ENCODE results near the gene FADS3.
A peak's percentile ranks its signal among the peaks of the same experiment; 100 is the strongest.

FADS3 gene

DNA sequence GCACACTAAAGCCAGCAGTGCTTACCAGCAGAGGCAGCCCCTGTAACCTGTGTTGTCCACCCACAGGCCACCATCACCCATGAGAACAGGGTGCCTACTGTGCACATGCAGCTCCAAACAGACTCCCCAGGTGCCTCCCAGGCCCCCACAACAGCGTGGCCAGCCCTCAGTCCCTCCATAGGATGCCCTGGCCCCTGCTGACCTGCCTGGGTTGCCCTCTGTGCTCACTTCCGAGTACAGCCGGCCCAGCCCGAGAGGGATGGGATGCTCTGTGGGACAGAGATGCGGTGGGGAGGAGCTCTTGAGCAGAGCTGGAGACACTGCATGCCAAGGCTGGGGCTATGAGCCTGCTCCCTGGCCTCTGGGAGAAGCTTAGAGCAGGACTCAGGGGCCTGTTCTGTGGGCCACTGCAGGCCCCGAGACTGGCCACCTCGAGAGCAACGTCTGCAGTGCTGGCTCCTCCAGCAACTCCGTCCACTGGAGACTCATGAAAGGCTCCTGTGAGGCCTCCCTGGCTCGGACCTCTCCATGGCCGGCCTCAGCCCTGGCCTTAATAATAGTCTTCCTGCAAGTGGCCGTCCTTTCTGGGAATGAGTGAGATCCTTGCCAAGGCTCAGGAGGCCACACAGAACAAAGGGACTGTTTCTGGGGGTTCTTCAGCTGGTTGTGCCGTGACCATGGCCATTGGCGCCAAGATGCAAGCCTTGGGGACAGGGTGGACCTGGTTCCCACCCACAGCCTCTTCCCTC, 36.2 kb downstream of the FADS3 start:
- DNase-seq = no peak

DNA sequence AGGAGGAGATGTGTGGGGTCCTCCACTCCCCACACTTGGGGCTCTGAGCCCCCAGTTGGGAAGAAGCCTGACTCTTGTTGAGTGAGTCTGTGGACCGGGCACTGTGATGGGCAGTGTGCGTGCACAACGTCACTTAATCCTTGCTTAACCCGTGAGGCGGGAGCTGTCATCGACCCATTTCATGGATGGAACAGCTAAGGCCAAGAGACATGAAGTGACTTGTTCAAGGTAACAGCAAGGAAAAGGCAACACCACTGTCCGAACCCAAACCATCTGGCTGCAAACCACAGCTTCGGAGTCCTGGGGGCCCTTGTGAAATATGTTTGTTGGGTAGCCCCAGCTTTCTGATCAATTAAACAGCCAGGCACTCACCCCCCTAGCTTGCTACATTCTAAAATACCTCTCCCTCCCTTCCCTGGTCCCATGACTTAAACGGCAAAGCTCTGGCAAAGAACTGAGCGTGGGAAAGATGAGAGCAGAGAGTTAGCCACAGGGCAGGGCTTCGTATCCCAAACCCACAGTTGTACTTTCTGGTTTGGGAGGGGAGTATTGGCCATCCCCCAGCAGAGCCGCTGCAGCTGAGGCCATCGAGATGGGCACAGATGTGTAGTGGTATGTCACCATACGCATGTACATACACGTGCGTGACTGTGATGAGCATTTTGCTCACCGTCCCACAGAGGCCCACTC, 37.0 kb downstream of the FADS3 start:
- DNase-seq = no peak

DNA sequence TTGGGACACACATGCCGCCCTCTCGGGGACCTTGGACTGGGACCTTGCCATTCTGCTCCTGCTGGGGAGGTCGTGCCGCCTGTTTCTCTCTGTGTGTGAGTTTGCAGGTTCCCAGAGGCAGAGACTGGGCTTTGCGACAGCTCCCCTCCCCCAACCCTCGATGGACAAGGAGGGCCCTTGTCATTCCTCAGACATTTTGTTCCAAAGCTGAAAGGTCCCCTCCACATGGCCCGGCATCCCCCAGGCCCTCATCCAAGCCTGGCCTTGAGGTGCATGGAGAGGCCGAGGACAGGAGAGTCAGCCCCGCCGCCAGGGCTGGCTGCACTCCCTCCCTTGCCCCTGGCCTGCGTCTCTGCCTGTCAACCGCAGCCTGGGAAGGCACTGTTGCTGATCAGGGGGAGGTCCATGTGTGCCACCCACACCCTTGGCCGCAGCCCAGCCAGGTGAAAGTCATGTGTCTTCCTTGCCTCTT, 37.6 kb downstream of the FADS3 start:
- no peak for DNase-seq

DNA sequence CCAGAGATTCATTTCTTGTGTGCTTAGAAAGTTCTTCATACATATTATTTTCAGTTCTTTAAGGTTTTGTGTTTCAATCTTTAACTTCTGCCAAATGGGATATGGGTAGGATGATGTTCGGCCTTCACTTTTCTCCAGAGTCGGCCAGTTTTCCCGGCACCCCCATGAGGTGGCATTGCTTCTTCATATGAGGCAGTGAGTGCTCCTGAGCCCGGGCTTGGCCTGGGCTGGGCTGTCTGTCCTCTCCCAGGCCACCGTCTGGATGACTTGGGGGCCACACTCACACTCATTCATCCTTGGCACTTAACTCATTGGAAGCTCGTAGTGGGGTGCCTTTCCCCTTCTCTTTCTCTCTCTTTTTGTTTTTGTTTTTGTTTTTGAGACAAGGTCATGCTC, 39.4 kb downstream of the FADS3 start:
- DNase-seq = no peak

DNA sequence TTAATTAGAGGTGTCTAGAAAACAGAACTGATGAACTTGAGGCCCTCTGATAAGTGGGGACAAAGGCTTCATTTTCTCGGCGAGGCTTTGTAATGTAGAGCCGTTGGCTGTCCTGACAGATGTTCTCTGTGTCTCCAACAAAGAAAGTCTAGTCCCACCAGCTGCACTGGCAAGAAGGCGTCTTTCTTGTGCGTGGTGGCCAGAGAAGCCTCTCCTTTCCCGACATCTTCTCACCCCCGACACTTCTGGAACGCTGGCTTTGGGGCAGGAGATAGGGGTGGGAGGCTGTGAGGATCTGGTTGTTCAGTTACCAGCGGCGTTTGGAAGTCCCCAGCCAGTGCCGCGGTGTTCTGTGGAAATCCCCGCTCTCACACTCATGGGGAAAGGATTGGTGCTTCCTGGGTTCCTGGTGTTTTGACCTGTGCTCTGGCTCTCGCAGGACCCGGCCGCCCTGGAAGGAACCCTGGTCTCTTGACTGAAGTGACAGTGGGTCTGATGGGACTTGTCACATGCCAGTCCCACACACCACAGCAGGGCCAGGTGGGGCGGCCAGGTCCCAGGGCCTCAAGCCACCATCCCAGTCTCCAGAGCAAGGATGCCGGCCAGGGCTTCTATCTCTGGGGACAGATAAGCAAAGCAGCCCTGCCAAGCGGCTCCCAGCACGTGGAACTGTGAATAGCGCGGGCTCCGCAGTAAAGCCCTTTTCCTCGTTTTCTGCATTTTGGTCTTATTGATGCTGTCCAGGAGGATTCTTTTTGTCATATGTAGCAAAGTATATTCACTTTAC, 40.0 kb downstream of the FADS3 start:
- no peak for DNase-seq

DNA sequence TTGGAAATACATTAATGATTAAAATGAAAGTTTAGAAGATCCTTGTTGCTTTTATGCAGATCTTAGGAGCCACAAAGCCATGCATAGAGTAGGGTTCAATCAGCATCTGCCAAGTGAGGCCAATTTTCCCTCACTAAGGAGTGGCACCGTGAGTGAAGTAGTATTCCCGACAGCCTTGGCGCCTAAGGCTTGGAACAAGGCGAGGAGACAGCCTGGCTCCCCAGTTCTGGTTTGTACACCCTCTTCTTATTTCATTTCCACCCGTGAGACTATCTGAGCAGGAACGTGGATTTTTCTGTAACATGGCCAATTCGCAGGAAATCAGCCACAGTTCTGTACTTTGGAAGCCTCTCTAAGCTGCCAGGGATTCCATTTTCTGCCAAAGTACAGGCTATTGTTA, 40.7 kb downstream of the FADS3 start:
- DNase-seq = no peak

DNA sequence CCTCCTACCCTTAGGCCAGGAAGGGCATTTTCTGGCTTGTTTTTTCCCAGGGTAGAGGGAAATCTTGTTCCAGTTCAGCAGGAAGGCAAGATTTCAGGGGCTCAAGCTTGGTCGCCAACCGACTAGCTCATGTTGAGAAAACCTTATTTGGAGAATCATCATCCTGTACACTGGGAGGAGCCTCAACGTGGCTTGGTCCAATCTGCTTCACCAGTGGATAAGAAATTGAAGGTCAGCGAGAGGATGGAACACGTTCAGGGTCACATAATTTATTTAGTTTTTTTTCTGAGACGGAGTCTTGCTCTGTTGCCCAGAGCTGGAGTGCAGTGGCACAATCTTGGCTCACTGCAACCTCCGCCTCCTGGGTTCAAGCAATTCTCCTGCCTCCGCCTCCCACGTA, 42.7 kb downstream of the FADS3 start:
- no peak for DNase-seq

DNA sequence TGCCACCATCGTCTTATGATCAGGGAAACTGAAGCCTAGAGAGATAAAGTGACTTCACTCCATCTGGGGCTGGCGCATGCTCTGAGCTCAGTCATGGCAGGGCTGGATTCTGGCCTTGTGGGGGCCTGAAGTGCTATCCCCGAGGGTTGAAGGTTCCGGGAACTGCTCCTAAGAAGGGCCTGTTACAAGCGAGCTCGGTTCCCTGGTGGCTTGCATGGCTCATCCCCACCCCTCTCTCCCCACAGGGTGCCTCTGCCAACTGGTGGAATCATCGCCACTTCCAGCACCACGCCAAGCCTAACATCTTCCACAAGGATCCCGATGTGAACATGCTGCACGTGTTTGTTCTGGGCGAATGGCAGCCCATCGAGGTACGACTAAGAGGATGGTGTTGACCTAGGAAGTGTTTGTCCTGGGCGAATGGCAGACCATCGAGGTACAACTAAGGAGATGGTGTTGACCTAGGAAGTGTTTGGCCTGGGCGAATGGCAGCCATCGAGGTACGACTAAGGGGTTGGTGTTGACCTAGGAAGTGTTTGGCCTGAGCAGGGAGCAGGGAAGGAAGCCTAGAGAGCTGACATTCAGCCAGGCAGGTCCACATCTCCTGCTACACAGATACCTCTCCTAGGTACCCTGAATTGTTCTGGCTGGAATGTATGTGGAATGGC, 43.3 kb downstream of the FADS3 start:
- DNase-seq = no peak

DNA sequence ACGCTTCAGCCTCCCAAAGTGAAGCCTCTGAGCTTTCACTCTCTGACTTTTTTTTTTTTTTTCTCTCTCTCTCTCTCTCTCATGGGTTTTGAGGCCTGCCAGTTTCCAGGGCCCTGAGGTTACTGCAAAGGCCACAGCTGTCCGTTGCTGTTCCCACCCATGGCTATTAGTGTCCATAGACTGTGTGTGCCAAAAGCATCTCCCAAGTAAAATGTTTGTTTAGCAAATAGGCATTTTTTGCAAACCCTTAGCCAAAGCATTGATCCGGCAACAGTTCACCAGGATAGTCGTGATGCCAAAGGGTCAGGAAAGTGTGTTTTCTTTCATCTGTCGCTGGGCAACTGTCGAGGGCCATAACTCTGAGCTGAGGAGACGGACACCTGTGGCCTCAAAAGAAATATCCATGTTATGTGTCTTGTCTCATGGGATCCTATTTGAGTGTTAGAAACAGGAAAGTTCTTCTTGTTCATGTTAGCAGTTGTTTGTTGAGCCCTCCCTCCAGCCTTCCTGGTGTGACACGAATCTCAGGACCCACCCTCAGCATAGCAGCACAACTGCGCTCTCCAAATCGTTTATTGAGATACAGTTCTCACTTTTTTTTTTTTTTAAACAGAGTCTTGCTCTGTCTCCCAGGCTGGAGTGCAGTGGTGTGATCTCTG, 44.9 kb downstream of the FADS3 start:
- DNase-seq = no peak

DNA sequence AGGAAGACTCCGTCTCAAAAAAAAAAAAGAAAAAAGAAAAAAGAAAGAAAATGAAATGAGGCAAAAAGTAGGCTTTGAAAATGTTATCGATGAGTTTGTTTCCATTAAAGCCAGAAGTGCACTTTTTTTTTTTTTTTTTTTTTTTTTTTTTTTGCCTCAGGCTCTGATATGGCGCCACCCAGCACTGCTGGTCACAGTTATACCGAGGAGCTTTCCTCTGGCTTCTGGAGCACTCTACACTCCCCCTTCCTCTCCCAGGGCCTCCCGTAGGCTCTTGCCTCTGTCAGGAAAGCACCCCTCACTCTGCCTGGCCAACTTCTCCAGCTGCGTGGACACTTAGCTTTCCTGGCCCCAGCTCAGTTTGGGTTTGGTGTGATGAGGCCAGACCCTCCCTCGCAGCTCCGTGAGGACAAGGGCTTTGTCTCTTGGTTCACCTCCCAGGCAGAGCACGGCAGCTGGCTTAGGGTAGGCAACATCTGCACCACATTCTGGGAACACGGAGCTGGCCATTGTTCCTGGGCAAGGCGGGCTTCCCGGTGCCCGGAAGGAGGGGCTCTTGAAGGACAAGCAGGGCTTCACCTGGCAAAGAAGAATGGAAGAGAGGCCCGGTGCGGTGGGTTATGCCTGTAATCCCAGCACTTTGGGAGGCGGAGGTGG, 46.3 kb downstream of the FADS3 start:
- no peak for DNase-seq

DNA sequence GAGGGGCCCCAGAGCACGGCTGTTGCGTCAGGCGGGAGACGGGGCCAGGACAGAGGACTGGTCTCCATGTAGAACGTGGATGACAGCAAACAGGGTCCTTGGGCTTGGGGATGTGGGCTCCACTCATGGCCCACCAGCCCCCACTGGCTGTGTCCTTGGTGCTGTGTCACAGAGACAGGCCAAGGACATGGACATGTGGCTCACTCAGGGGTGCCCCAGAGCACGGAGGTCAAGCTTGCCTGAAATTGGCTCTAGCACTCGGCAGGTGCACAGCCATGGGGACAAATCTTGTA, 48.9 kb downstream of the FADS3 start:
- no peak for DNase-seq

DNA sequence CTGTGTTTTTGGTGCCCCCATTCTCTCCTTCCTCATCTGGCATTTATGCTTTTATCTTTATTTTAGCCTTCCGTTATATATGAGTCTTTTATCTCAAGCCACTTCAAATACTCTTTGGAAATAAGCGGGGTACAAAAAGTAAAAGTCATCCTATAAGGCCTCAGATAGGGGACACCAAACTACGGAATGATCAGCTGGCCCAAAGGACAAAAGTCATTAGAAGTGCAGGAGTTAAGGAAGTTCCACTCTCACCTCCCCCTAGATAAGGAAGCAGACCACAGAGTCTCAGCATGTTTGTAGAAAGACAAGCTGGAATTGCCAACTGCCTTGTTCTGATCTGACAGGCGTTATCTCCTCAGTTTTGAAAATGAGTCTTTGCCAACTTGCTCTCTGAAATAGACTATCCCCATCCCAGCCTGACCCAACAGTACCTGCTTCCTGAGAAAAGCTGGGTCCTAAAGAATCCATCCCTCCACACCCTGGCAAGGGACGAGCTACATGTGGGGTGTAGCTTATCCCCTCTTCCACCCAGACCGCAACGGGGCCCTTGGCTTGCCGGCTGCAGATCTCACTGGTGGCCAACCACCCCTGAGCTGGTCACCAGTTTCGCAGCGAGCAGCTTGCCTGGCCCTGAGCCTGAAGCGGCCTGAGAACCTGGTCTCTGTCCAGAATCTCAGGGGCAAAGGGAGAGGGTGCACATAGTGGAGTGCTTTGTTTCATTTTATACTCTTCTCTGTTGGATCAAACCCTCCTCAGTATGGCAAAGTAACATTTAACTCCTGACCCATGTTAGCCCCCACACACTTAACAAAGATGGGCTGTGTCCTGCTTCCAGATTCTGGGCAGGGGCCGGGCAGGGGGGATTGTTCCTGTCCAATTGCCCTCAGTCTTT, 49.5 kb downstream of the FADS3 start:
- DNase-seq = no peak

DNA sequence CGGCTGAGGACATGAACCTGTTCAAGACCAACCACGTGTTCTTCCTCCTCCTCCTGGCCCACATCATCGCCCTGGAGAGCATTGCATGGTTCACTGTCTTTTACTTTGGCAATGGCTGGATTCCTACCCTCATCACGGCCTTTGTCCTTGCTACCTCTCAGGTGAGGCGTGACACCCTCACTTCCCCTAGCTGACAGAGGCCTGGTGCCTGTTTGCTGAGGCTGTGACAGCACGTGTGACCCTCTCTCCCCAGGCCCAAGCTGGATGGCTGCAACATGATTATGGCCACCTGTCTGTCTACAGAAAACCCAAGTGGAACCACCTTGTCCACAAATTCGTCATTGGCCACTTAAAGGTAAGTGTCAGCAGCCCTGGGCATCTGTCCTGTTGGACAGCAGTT, 51.0 kb downstream of the FADS3 start:
- no peak for DNase-seq

DNA sequence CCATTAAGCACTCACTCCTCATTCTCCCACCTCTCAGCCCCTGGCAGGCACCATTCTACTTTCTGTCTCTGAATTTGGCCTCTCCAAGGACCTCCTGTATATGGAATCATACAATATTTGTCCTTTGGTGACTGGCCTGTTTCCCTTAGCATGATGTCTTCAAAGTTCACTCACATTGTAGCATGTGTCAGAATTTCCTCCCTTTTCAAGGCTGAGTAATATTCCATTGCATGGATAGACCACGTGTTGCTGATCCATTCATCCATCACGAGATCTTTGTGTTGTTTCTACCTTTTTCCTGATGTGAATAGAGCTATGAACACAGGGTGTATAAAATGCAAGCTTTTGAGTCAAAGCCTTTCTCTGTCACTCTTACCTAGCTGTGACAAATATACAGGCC, 51.6 kb downstream of the FADS3 start:
- DNase-seq = no peak

DNA sequence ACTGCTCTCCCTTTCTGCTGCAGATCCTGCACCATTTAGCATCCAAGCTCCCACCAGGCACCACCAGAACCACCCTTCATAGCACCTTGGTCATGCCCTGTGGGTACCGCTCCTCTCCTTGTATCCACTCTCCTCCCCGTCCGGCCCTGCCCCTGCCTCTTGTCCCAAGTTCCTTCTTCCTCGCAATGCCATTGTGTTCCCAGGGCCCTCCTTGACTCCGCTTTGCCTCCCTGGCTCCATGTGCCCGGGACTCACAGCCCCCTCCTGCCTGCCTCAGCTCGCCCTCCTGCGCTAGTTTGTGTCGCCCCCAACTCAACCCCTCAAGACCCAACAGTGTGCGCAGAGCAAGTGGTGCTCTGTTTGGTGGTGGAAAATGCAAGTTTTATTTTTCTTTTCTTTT, 52.4 kb downstream of the FADS3 start:
- no peak for DNase-seq

DNA sequence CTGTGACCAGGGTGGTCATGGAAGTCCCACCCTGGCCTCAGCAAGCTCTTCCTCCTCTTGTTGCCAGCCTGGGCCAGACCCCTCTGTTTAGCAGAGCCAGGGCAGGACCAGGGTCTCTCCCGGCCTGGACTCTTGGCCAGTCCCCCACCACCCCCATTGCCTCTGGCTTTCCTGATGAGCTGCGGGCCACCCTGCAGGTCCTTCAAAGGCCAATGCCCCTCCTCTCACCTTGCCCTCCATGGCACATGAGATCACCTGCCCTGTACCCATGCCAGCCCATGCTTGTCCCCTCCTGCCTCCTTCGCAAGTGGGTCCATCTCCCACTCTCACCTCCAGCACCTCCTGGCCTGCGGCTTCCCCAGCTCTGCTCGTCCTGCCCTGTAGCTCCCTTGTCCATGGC, 52.8 kb downstream of the FADS3 start:
- no peak for DNase-seq

DNA sequence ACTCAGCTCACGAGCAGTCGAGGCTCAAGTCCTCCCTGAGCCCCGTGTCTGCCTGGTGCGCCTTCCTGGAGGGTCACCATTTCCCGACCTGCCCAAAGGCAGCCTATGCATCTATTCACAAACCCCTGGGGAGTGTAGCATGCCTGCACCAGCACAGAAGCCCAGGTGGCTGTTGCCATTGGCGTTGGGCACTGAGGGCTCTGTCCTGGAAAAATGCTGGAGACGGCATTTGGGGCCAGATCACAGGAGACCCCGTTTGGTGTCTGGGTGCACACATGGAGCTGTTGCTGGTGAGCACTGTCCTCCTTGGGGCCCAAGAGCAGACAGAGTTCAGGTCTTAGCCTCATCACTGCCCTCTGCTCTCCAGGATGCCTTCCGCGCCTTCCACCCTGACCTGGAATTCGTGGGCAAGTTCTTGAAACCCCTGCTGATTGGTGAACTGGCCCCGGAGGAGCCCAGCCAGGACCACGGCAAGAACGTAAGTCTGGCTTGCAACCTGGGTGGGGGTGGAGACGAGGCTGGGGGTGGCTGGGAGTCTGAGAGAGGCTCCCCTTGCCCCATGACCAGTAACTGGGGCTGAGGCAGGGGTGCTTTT, 53.8 kb downstream of the FADS3 start:
- DNase-seq = no peak

DNA sequence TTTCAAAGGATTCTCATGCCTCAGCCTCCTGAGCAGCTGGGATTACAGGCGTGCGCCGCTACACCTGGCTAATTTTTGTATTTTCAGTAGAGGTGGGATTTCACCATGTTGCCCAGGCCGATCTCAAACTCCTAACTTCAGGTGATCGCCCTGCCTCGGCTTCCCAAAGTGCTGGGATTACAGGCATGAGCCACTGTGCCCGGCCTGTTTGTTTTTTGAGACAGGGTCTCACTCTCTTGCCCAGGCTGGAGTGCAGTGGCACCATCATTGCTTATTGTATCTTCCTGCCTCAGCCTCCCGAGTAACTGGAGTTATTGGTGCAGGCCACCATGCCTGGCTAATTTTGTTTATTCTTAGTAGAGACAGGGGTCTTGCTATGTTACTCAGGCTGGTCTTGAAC, 55.2 kb downstream of the FADS3 start:
- no peak for DNase-seq

DNA sequence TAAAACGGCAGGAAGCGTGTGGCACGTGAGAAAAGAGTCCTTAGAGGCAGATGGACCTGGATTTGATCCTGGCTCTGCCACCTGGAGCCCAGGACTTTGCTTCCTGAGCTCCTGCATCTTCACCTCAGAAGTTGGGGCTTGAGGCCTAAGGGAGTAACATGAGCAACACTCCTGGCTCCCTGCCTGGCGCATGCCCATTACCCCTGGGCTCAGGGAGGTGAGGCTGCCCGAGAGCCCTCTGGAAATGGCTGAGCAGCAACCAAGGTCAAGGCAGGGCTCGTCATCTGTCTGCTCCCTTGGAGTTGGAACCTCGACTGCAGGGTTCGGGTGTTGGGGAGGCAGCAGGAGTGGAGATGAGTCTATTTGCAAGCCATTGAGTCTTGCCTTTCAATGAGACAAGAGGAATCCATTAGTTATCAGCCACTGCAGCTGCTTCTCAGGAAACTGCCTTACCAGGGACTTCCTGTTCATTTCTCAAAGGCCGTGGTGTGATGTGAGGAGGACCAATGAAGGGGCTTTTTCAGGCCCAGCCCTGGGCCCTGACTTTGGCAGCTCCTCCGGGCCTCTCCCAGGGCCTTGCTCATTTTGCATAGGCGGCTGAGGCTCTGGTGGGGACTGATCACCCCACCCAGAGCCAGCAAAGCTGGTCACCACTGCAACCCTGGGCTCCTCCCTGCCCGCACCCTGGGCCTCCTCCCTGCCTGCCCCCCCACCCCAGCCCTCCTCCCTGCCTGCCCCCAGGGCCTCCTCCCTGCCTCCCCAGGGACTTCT, 56.9 kb downstream of the FADS3 start:
- DNase-seq = peak; percentile 39

DNA sequence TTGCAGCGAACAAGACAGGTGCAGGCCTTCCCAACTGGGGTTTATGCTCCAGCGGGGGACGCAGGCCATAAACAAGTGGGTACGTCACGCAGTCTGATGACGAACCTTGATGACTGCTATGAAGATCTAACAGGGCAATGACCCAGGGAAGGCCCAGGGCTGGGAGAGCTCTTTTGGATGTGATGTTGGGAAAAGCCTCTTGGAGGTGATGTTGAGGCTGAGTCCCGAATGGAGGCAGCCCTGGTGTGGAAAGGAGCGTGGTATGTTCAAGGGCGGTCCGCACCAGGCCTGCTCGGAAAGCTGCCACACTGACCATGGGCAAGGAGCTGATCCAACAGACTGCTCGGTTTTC, 57.4 kb downstream of the FADS3 start:
- no peak for DNase-seq

All from NK-92 treated with Interleukin-12 subunit alpha and Interleukin-12 subunit beta, amount 100 ng/mL, for 24 hours (cell line).